ENCODE results near the gene TMEM52. TPM values are rescaled to one million over a fixed set of nuclear protein-coding genes. Genes with fewer than 3 reads are reported as not detected.
A peak's percentile ranks its signal among the peaks of the same experiment; 100 is the strongest.

The TMEM52 gene
- total RNA-seq, 3 donors from 2014 or later, result 1.6 to 2.9 TPM; not detected in 1

DNA sequence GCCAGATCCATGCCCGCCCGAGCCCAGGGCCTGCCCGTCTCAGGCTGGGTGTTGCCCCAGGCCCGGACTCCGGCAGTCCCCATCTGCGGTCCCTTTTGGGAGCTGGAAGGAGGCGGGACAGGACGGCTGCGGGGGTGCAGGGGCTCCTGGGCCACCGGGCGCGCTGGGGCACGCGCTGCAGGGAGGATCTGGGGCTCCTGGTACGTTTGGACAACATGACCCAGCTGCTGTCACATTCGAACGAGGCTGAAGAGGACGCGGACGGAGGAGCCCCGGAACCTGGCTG, 10.6 kb downstream of the TMEM52 start:
- no peak for TF ChIP-seq CTCF (IDR thresholded peaks at IDR 0.05)
- TF ChIP-seq POLR2AphosphoS5 (IDR thresholded peaks at IDR 0.05), result no peak
- TF ChIP-seq POLR2A (IDR thresholded peaks at IDR 0.05), result no peak
- peak overlapping the region; percentile 59 to 94 (median 76) for H3K4me3 ChIP-seq
- DNase-seq (ENCODE audit: low spot score in 2 of 2), result no peak
- H3K27ac ChIP-seq, result peak overlapping the region; percentile 93
- H3K4me1 ChIP-seq, result peaks cover 6 to 7% of the 10 kb centered on the region in 2 donors
- H3K27me3 ChIP-seq, result no peaks in the 10 kb centered on the region
- H3K9me3 ChIP-seq, result no peaks in the 10 kb centered on the region
- no peaks in the 10 kb centered on the region for H3K36me3 ChIP-seq
- intact Hi-C loops (cut with DNase I; ENCODE audit: low total_unique reads), result loop anchor here (5.0 kb wide), 1 partner anchor 146 kb away; no protein-coding TSS in a partner anchor

DNA sequence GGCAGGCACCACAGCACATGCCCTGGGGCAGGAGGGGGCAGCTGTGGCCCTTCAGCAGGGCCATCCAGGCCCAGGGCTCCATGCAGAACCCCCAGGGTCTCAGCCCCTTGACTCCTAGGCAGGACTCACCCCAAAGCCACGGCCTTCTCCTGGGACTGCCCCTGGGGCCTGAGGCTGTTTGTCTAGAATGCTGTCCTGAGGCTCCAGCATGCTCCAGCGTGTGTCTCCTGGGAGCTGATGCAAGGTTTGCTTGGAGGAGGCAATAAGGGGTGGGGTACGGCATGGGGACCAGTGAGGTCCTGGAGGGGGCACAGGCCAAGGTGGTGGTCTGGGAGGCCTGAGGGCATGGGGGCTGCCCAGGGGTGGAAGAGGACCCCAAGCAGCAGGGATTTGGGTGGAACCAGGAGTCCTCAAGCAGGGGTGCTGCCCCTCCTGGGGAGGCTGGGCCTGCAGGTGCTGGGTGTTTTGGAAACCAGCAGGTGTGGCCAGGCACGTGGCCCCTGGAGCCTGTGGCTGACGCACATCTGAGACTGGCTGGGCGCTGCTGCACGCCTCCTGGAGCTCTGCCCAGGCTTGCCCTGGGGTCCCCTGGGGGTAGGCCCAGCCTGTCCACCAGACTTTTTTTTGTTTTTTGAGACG, 11.9 kb downstream of the TMEM52 start:
- Histone ChIP-seq H3K27me3 (no peaks in the 10 kb centered on the region), H3K27ac (no peak overlapping the region), H3K4me3 (no peak overlapping the region), H3K4me1 (peaks cover 6 to 7% of the 10 kb centered on the region in 2 donors), H3K9me3 (no peaks in the 10 kb centered on the region), H3K36me3 (no peaks in the 10 kb centered on the region)
- intact Hi-C loops (cut with DNase I; ENCODE audit: low total_unique reads), result loop anchor here (5.0 kb wide), 1 partner anchor 145 kb away; no protein-coding TSS in a partner anchor
- TF ChIP-seq CTCF (IDR thresholded peaks at IDR 0.05) (no peak), POLR2AphosphoS5 (IDR thresholded peaks at IDR 0.05) (no peak), POLR2A (IDR thresholded peaks at IDR 0.05) (no peak)
- DNase-seq (ENCODE audit: low spot score in 2 of 2), result peak in 1 of 2 donors; percentile 46

GRCh38 chr1:1906185-1907097, 12.6 kb downstream of the TMEM52 start:
- Histone ChIP-seq H3K4me1 (peaks cover 6 to 7% of the 10 kb centered on the region in 2 donors), H3K27ac (no peak overlapping the region), H3K4me3 (no peak overlapping the region), H3K9me3 (no peaks in the 10 kb centered on the region), H3K27me3 (no peaks in the 10 kb centered on the region), H3K36me3 (no peaks in the 10 kb centered on the region)
- DNase-seq (ENCODE audit: low spot score in 2 of 2), result peak; percentile 72 to 82
- TF ChIP-seq POLR2AphosphoS5 (IDR thresholded peaks at IDR 0.05), result peak; percentile 49 to 67 (median 61)
- peak; percentile 73 to 94 (median 87) for TF ChIP-seq CTCF (IDR thresholded peaks at IDR 0.05)
- TF ChIP-seq POLR2A (IDR thresholded peaks at IDR 0.05), result no peak
- intact Hi-C loops (cut with DNase I; ENCODE audit: low total_unique reads), result loop anchor here (5.0 kb wide), 1 partner anchor 144 kb away; no protein-coding TSS in a partner anchor

DNA sequence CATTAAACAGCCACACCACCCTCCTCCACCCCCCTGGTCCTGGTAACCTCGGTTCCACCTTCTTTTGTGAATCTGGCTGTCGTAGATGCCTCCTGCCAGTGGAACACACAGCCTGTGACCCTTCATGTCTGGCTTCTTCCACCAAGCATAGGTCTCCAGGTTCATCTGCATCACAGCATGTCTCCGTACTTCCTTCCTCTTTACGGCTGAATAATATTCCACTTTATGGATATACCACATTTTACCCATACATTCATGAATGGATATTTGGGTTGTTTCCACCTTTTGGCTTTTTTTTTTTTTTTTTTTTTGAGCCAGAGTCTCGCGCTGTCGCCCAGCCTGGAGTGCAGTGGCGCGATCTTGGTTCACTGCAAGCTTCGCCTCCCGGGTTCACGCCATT, 15.9 kb downstream of the TMEM52 start:
- Histone ChIP-seq H3K4me1 (peaks cover 1 to 5% of the 10 kb centered on the region in 2 donors), H3K27ac (no peak overlapping the region), H3K9me3 (no peaks in the 10 kb centered on the region), H3K36me3 (no peaks in the 10 kb centered on the region), H3K27me3 (no peaks in the 10 kb centered on the region), H3K4me3 (no peak overlapping the region)
- intact Hi-C loops (cut with DNase I; ENCODE audit: low total_unique reads), result no loop called here
- no peak for DNase-seq (ENCODE audit: low spot score in 2 of 2)
- no peak for TF ChIP-seq CTCF (IDR thresholded peaks at IDR 0.05)
